WTC11 (cell line): Measurements from ENCODE around the gene ZDHHC14. TPM values are rescaled to one million over a fixed set of nuclear protein-coding genes. Genes with fewer than 3 reads are reported as not detected.

Experiments used
- ATAC-seq: fragments of 200-7000 bp; cut with Tn5 transposase; 2 replicates; pipeline ENCODE4 v1.10.0; 2021; ENCODE audit warnings: mild to moderate bottlenecking, moderate library complexity
- CTCF ChIA-PET: fragments of 300-600 bp; sonication (Branson Sonifier 250); formaldehyde crosslinking; loops from one replicate; lab custom pipeline; 2021; ENCODE audit warnings: antibody characterized with exemption; lab: Charles Lee
- POLR2A ChIA-PET: fragments of 350-600 bp; sonication (Branson Sonifier 250); formaldehyde crosslinking; loops from one replicate; lab custom pipeline; 2021; ENCODE audit warnings: antibody characterized with exemption; lab: Charles Lee
- DNase-seq: peaks from one replicate; pipeline ENCODE4 v3.0.0; 2021; ENCODE audit warnings: low spot score
- H3K27ac Mint-ChIP-seq: 2 replicates; pipeline ENCODE4 v1.8.0; 2021; ENCODE audit warnings: mixed read lengths
- H3K27me3 Mint-ChIP-seq: 2 replicates; pipeline ENCODE4 v1.8.0; 2021; ENCODE audit warnings: low read depth, mild to moderate bottlenecking, moderate library complexity, mixed read lengths
- H3K36me3 Mint-ChIP-seq: 2 replicates; pipeline ENCODE4 v1.8.0; 2021; ENCODE audit warnings: mixed read lengths
- H3K4me1 Mint-ChIP-seq: 2 replicates; pipeline ENCODE4 v1.8.0; 2022; ENCODE audit warnings: mixed read lengths
- H3K4me3 Mint-ChIP-seq: 2 replicates; pipeline ENCODE4 v1.8.0; 2021; ENCODE audit warnings: mild to moderate bottlenecking, moderate library complexity, mixed read lengths
- H3K9me3 Mint-ChIP-seq: 2 replicates; pipeline ENCODE4 v1.8.0; 2021; ENCODE audit warnings: mixed read lengths
- ARID4B ChIP-seq: sonication (generic); formaldehyde crosslinking; IDR thresholded peaks from 2 replicates; pipeline ENCODE4 v1.8.0; 2023; ENCODE audit warnings: missing genetic modification reagents, mild to moderate bottlenecking, borderline replicate concordance
- ATF2 ChIP-seq: sonication (generic); formaldehyde crosslinking; IDR thresholded peaks from 2 replicates; pipeline ENCODE4 v1.8.1; 2022; ENCODE audit warnings: low read depth, missing genetic modification reagents, borderline replicate concordance
- ATF6 ChIP-seq: sonication (generic); formaldehyde crosslinking; IDR thresholded peaks from 2 replicates; pipeline ENCODE4 v1.8.1; 2023; ENCODE audit warnings: mild to moderate bottlenecking, missing genetic modification reagents
- FOXK1 ChIP-seq: sonication (generic); formaldehyde crosslinking; IDR thresholded peaks from 2 replicates; pipeline ENCODE4 v1.8.0; 2022; ENCODE audit warnings: mild to moderate bottlenecking, moderate library complexity, missing genetic modification reagents
- FOXP4 ChIP-seq: sonication (generic); formaldehyde crosslinking; IDR thresholded peaks from 2 replicates; pipeline ENCODE4 v1.8.0; 2022; ENCODE audit warnings: mild to moderate bottlenecking, missing genetic modification reagents
- GABPB1 ChIP-seq: sonication (generic); formaldehyde crosslinking; IDR thresholded peaks from 2 replicates; pipeline ENCODE4 v1.8.1; 2023; ENCODE audit warnings: mild to moderate bottlenecking, missing genetic modification reagents
- IRF1 ChIP-seq: sonication (generic); formaldehyde crosslinking; IDR thresholded peaks from 2 replicates; pipeline ENCODE4 v1.8.0; 2023; ENCODE audit warnings: missing genetic modification reagents
- NFYB ChIP-seq: sonication (generic); formaldehyde crosslinking; conservative IDR thresholded peaks from 2 replicates; pipeline ENCODE4 v1.8.0; 2022; ENCODE audit warnings: low read depth, missing genetic modification reagents
- NR2C2 ChIP-seq: sonication (generic); formaldehyde crosslinking; IDR thresholded peaks from 2 replicates; pipeline ENCODE4 v1.8.0; 2022; ENCODE audit warnings: mild to moderate bottlenecking, missing genetic modification reagents
- RELA ChIP-seq: sonication (generic); formaldehyde crosslinking; IDR thresholded peaks from 2 replicates; pipeline ENCODE4 v1.8.1; 2022; ENCODE audit warnings: missing genetic modification reagents, mild to moderate bottlenecking, borderline replicate concordance
- USF2 ChIP-seq: sonication (generic); formaldehyde crosslinking; IDR thresholded peaks from 2 replicates; pipeline ENCODE4 v1.8.1; 2023; ENCODE audit warnings: mild to moderate bottlenecking, missing genetic modification reagents, moderate library complexity
- ZNF423 ChIP-seq: fragments of 250-450 bp; sonication (Bioruptor Pico); IDR thresholded peaks from 2 replicates; pipeline ENCODE4 v2.1.2; 2022; ENCODE audit warnings: mild to moderate bottlenecking, moderate library complexity
- ZNF425 ChIP-seq: fragments of 250-450 bp; sonication (Bioruptor Pico); conservative IDR thresholded peaks from 2 replicates; pipeline ENCODE4 v1.9.0; 2021; ENCODE audit warnings: mild to moderate bottlenecking
- ZNF512 ChIP-seq: sonication (generic); formaldehyde crosslinking; IDR thresholded peaks from 2 replicates; pipeline ENCODE4 v1.8.1; 2022; ENCODE audit warnings: missing genetic modification reagents, borderline replicate concordance
- ZSCAN18 ChIP-seq: fragments of 250-450 bp; sonication (Bioruptor Pico); IDR thresholded peaks from 2 replicates; pipeline ENCODE4 v2.1.2; 2022; ENCODE audit warnings: mild to moderate bottlenecking, moderate library complexity
- total RNA-seq: library from RNA; stranded (reverse); gene quantifications from 3 replicates; pipeline ENCODE4 v1.2.3, GENCODE V29; 2021

Gene ZDHHC14
- total RNA-seq, 1 experiment from 2014 or later: 6.6 TPM

- H3K27me3 Mint-ChIP-seq: no peaks in the 10 kb centered on the region; the same call in 1 of the 2 replicates
- no peak for ATAC-seq
- POLR2A ChIA-PET: no interaction called here
- CTCF ChIA-PET: no interaction called here
- no peak for DNase-seq
- no peak overlapping the region for H3K4me3 Mint-ChIP-seq
- H3K9me3 Mint-ChIP-seq: no peaks in the 10 kb centered on the region
- H3K4me1 Mint-ChIP-seq: peaks cover 75% of the 10 kb centered on the region
- no peak overlapping the region for H3K27ac Mint-ChIP-seq
- no peaks in the 10 kb centered on the region for H3K36me3 Mint-ChIP-seq
- TF ChIP-seq ATF2: no peak
- TF ChIP-seq RELA (CRISPR knock-in tag): no peak
- no peak for TF ChIP-seq ZSCAN18 (CRISPR knock-in tag)
- TF ChIP-seq FOXP4 (CRISPR knock-in tag): no peak
- no peak for TF ChIP-seq ZNF512 (CRISPR knock-in tag)
- TF ChIP-seq NR2C2 (CRISPR knock-in tag): no peak
- TF ChIP-seq ZNF425 (CRISPR knock-in tag): no peak
- no peak for TF ChIP-seq ZNF423 (CRISPR knock-in tag)
- no peak for TF ChIP-seq ATF6 (CRISPR knock-in tag)
- TF ChIP-seq IRF1 (CRISPR knock-in tag): no peak
- TF ChIP-seq USF2 (CRISPR knock-in tag): no peak
- TF ChIP-seq GABPB1 (CRISPR knock-in tag): no peak
- TF ChIP-seq ARID4B (CRISPR knock-in tag): no peak
- TF ChIP-seq NFYB (CRISPR knock-in tag): no peak
- TF ChIP-seq FOXK1 (CRISPR knock-in tag): no peak
These were observed 49.8 kb downstream of the ZDHHC14 start for GRCh38 chr6:157430834-157431233.
